HCT116 (cell line): ENCODE data around the gene MYO16.

Experiments used
- CEBPB ChIP-seq: IDR thresholded peaks from 2 replicates; pipeline ENCODE4 v1.6.1; 2012; ENCODE audit warnings: low read depth
- JUND ChIP-seq: IDR thresholded peaks from 2 replicates; pipeline ENCODE4 v1.6.1; 2012
- MAX ChIP-seq: IDR thresholded peaks from 2 replicates; pipeline ENCODE4 v1.6.1; 2012
- TF ChIP-seq, protein P1 (sequence below), 3 experiments: fragments of 200-600 bp in 1 of 3; sonication (generic) in 1 of 3; IDR thresholded peaks in 2 of 3; conservative IDR thresholded peaks in 1 of 3; 2 replicates each; pipeline ENCODE4 v1.5.1; 2012 to 2017; ENCODE audit warnings: low read depth in 2 of 3, low read length in 2 of 3, antibody characterized with exemption in 1 of 3, borderline replicate concordance in 1 of 3, control low read depth in 1 of 3, mild to moderate bottlenecking in 1 of 3, mixed read lengths in 1 of 3, mixed run types in 1 of 3, moderate library complexity in 1 of 3; ENCODE audit not compliant: insufficient read depth in 1 of 3

DNA sequence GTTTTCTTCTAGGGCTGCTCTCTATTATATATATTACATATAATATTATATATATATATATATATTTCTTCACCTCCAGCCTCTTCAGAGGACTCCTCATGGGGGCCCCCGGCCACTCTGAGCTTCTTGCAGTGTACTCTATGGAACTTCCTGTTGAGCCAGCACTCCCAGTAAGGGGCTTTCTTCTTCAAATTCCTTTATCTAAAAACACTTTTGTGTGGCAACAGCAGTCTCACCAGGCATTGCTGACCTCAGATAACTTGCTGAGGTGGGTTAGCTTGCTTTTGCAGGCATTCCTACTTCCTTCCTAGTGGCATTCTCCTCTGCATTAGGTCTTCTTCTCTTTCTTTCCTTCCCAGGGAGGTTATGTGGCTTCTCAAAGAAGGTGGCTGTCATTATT is 381.5 kb downstream of the MYO16 start:
- TF ChIP-seq, protein P1, sequence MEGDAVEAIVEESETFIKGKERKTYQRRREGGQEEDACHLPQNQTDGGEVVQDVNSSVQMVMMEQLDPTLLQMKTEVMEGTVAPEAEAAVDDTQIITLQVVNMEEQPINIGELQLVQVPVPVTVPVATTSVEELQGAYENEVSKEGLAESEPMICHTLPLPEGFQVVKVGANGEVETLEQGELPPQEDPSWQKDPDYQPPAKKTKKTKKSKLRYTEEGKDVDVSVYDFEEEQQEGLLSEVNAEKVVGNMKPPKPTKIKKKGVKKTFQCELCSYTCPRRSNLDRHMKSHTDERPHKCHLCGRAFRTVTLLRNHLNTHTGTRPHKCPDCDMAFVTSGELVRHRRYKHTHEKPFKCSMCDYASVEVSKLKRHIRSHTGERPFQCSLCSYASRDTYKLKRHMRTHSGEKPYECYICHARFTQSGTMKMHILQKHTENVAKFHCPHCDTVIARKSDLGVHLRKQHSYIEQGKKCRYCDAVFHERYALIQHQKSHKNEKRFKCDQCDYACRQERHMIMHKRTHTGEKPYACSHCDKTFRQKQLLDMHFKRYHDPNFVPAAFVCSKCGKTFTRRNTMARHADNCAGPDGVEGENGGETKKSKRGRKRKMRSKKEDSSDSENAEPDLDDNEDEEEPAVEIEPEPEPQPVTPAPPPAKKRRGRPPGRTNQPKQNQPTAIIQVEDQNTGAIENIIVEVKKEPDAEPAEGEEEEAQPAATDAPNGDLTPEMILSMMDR (IDR thresholded peaks at IDR 0.05 in 2 of 3, conservative IDR thresholded peaks at IDR 0.05 in 1 of 3; ENCODE audit: borderline replicate concordance in 1 of 3, insufficient read depth in 1 of 3, low read depth in 2 of 3, low read length in 2 of 3): no peak
- TF ChIP-seq JUND (no peak), CEBPB (no peak), MAX (no peak)
